ENCODE results near the gene MCAT.

- no peak for TF ChIP-seq EZH2 (IDR thresholded peaks at IDR 0.05; ENCODE audit: low read length)
- TF ChIP-seq, protein P1, sequence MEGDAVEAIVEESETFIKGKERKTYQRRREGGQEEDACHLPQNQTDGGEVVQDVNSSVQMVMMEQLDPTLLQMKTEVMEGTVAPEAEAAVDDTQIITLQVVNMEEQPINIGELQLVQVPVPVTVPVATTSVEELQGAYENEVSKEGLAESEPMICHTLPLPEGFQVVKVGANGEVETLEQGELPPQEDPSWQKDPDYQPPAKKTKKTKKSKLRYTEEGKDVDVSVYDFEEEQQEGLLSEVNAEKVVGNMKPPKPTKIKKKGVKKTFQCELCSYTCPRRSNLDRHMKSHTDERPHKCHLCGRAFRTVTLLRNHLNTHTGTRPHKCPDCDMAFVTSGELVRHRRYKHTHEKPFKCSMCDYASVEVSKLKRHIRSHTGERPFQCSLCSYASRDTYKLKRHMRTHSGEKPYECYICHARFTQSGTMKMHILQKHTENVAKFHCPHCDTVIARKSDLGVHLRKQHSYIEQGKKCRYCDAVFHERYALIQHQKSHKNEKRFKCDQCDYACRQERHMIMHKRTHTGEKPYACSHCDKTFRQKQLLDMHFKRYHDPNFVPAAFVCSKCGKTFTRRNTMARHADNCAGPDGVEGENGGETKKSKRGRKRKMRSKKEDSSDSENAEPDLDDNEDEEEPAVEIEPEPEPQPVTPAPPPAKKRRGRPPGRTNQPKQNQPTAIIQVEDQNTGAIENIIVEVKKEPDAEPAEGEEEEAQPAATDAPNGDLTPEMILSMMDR (optimal IDR thresholded peaks at IDR 0.05 in 1 of 3, IDR thresholded peaks at IDR 0.05 in 1 of 3, conservative IDR thresholded peaks at IDR 0.05 in 1 of 3; ENCODE audit: extremely low read depth in 1 of 3, insufficient read depth in 2 of 3, low read length in 3 of 3) = no peak
Measured at GRCh38 chr22:43092085-43092484, 51.1 kb downstream of the MCAT start.
